Measurements from ENCODE around the gene TTR.

- TF ChIP-seq POLR2A (IDR thresholded peaks at IDR 0.05; ENCODE audit: low read depth, low read length) (no peak), TAF1 (IDR thresholded peaks at IDR 0.05; ENCODE audit: low read depth, low read length) (no peak), POLR2AphosphoS5 (IDR thresholded peaks at IDR 0.05; ENCODE audit: low read depth, low read length) (no peak), POU2F2 (IDR thresholded peaks at IDR 0.05; ENCODE audit: low read depth, low read length) (no peak), SPI1 (IDR thresholded peaks at IDR 0.05; ENCODE audit: low read depth, low read length) (no peak), PAX5 (IDR thresholded peaks at IDR 0.05; ENCODE audit: insufficient read depth, low read length, severe bottlenecking) (no peak)
Observed at GRCh38 chr18:31603315-31603714, 11.6 kb downstream of the TTR start.

Data from GM12891 (cell line).